Activated CD4-positive, alpha-beta T cell treated with anti-CD3 and anti-CD28 coated beads, Interleukin-2, amount 50 U/mL, for 4 hours (primary cell): ENCODE measurements around the gene LRMDA.
"Not testable (repeated sequence)": the region's sequence is repeated elsewhere in the genome, so short reads cannot be mapped to it uniquely, and the experiment has no call there.

Source experiments
- DNase-seq, 2 experiments: peaks; one replicate each; pipeline ENCODE4 v3.0.0-alpha.2; 2020

Gene LRMDA

DNA sequence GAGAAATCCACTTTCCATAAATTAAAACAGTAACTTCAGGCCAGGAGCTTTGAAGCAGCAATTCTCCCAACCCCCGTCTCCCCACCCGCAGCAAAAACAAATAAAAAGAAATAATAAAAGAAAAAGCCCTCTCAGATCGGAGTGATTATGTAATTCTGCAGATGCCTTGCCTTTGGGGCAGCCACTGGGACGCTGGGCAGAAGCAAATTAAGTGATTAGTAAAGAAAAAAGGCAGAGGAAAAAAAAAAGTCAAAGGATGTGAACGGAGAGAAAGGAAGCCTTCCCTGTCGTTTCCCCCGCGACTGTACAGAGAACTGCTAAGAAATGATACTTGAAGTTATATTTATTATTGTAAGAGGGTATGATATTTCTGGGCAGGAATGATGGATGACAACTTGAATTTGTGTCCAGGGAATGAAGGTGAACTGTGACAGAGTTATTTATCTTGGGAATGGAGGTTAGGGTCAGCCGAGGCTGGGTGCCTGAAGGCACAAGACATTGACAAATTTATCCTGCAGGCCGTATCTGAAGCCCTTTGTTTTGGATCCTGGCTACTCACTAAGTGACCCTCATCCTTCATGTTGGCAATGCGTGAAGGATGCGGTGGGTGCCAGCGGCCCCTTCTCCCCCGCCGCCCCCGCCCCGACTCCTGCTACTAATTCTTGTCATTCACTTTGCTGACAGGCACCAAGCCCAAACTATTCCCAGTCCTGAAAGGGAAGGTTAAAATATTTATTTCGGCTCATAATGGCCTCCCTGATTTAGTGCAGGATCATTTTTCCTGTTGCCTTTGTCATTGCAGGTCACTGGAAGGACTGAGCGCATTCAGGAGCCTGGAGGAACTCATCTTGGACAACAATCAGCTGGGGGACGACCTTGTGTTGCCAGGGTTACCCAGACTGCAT, 604.0 kb downstream of the LRMDA start:
- no peak for DNase-seq

- DNase-seq, result peak; percentile 6 to 7
Observed at GRCh38 chr10:76036111-76036940, 604.9 kb downstream of the LRMDA start.

GRCh38 chr10:76036962-76037361, 605.5 kb downstream of the LRMDA start:
- DNase-seq, result no peak

DNA sequence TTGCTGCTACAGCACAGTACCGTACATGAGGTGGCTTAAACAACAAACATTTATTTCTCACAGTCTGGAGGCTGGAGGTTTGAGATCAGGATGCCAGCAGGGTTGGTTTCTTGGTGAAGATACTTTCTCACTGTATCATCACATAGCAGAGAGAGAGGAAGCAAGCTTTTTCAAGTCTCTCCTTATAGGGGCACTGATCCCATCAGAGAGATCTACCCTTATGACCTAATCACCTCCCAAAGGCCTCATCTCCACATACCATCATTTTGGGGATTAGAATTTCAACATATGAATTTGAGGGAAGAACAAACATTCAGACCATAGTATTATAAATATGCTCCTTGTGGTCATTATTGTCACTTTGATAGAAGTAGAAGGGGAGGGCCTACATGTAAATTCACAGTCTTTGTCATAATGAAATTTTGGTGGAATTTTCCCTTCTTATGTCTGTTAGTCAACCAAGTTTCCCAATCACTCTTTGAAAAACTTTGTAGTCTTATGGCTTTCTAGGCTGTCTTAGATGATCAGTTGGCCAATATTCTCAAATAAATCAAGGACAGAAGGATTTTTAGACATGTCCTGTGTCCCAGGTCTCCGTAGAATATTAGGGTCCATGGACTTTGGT, 606.2 kb downstream of the LRMDA start:
- DNase-seq, result no peak

DNA sequence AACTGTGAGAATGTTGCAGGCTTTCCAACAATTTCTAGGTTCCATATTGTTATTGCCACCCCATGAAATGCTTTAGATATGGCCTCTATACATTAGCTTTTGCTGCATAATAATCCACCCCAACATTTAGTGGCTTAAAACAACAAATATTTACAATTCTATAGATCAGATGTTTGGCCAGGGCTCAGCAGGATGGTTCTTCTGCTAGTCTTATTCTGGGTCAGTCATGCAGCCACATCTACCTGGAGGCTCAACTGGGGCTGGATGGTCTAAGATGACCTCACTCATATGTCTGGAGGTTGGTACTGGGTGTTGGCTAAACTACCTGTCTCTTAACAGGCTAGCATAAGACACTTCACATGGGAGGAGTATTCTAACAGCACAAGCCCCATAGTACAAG, 607.3 kb downstream of the LRMDA start:
- no peak for DNase-seq

GRCh38 chr10:76040107-76040829, 608.8 kb downstream of the LRMDA start:
- DNase-seq, result no peak

DNA sequence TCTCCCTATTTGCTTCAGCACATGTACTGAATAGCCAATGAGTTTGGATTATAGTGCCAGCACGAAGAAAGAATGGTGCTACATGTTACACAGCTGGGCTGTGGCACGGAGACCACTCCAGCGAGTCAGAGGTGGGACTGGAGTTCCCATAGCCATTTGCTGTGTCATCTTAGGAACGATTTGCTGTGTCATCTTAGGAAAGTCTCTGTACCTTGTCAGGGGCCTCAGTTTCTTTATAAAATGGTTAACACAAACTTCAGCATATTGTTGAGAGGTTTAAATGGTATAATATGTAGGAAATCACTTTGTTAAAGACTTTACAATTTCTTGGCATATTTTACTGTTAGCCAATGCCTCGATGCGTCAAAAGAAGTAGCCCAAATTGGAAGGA, 609.4 kb downstream of the LRMDA start:
- DNase-seq, result no peak

- no peak for DNase-seq
Observed at GRCh38 chr10:76041551-76041950, 610.1 kb downstream of the LRMDA start.

DNA sequence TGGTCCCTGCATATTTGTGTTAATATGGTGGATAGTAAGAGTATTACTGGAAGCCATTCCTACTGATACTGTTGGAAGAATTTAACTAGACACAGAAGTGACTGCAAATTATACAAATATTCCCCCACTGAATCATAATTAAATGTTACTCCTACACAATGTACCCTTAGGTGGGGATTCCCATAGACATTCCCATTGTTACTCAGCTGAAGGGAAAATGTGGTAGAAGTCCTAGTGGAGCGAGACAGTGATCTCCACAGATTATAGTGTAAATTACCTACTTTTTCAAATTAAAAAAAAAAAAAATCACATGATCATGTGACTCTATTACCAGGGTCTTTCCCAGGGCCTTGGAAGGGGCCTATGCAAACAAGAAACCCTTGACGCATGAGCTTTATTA, 611.8 kb downstream of the LRMDA start:
- no peak for DNase-seq

DNA sequence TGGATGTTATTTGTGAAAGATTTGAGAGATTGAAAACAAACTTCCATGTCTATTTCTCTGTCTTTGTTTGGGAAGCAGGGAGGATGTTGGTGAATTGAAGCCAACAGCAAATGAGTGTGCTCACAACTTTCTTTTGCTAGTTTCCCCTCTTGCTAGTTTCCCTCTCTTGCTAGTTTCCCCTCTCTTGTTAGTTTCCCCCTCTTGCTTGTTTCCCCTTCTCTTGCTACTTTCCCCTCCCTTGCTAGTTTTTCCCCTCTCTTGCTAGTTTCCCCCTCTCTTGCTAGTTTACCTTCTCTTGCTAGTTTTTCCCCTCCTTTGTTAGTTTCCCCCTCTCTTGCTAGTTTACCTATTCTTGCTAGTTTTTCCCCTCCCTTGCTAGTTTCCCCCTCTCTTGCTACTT, 613.3 kb downstream of the LRMDA start:
- no peak for DNase-seq

GRCh38 chr10:76045174-76045573, 613.8 kb downstream of the LRMDA start:
- DNase-seq, result no peak

- no peak for DNase-seq
Observed at GRCh38 chr10:76047521-76047920, 616.1 kb downstream of the LRMDA start.

- DNase-seq, result no peak
Observed at GRCh38 chr10:76049581-76050290, 618.3 kb downstream of the LRMDA start.

DNA sequence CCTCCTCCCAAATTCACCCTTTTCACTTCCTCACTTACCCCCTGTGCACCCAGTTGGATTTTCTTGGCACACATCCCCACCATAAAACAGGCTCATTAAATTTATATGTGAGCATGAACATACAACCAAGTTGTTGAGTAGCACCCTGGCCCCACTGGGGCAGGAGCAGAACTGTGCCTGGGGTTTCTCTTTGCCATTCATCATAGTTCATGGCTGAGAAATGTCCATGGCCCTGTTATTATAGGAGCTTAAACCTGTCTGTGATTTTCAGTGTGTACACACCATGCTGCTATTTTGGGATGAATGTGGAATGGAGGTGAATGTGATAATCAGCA, 618.8 kb downstream of the LRMDA start:
- DNase-seq, result no peak

DNA sequence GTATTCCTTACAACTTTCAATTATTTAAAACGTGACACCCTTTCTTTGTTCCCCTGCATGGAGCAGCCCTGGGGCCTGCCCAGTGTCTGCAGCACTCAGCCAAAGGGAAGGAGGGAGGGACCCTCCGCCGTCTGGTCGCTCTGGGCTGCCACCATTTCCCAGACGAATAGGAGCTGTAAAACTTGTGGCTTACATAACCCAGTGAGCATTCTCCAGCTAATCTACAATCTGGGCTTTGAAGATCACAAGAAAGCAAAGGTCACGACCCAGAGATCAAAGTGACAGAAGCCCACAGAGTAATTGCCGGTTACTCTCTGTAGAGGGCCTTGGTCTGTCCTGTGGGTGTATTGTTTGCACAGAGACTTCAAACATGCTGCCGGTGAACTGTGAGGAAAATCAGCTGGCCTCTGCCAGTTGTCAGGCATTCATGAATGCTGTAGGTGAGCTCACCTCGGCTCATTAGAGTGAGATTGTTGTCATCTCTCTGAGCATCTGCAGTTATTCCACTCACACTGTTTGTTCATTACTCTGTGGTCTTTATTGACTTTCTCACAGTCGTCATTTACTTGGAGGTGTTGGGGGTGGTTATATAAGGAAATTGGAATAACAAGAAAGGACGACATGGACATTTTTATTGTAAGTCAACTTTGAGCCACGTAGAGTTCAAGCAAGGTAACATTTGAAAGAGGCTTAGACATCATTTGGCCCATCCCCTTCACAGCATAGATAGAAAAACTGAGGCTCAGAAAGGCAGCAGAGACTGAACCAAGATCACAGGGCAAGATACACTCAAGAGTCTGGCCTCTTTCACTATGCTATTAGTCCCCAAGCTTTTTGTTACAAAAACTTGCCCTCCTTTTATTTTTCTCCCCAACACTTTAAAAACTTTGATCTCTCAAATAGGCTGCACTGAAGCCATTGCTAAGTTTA, 619.8 kb downstream of the LRMDA start:
- no peak for DNase-seq

- no peak for DNase-seq
Observed at GRCh38 chr10:76052682-76053503, 621.5 kb downstream of the LRMDA start.

DNA sequence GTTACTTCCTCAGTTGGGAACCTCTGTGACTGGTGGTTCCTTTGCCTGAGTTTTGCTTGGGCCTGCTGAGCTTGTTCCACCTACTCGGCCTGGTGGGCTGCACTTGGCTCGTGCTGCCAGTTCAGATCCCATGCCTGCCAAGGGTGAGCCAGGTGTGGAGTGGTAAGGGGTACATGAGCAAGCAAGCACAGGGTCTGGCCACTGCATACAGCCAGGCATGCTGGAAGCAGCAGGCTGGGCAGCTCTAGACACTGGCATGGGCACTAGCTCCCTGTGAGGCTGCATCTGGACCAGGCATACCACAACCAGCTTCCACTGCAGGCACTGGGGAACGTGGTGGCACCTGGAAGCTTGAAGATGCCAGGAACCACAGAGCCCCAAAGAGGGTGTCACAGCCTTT, 624.0 kb downstream of the LRMDA start:
- DNase-seq, result no peak

- no peak for DNase-seq
Observed at GRCh38 chr10:76055963-76056362, 624.5 kb downstream of the LRMDA start.

DNA sequence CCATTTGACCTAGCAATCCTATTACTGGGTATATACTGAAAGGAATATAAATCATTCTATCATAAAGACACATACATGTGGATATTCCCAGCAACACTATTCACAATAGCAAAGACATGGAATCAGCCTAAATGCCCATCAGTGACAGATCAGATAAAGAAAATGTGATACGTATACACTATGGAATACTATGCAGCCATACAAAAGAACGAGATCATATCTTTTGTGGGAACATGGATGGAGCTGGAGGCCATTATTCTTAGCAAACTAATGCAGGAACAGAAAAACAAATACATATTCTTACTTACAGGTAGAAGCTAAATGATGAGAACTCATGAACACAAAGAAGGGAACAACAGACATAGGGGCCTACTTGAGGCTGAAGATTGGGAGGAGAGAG, 629.6 kb downstream of the LRMDA start:
- DNase-seq, result not testable (repeated sequence)

DNA sequence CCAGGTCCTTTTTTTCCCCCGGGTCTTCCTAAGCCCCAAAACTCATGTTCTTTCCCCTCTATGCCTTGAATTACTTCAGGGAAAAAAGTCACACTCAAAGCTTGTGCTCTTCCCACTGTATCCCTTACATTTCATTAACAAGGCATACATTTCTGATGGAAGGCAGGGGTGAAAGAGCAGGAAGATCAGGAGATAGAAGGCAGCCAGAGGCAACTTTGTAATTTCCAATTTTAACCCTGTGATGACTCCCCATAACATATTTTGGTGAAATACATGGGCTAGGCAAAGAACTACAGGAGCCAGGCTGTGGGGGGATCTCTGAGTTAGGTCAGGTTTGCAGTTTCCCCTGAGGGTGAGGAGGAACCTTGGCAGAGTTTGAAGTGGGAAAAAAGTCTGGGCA, 635.0 kb downstream of the LRMDA start:
- no peak for DNase-seq
